Measurements from ENCODE around the gene TTC7B.

Gene TTC7B

DNA sequence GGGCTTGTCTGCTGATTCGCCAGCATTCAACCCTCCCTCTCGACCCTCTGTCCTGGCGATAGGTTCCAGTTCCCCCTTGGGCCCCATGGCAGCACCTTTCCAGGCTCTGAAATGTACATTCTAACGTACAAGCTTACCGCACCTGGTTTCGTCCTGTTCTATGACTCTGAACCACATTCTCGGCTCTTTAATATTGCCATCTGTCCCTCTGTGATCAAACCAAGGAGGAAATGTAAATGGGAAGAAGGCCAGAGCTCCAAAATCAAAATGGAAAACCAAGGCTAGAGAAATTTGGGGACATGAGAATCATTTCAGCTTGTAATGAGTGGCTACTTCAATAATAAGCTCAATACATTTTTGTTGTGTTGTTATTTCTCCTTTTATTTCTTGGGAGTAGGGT is 117.2 kb downstream of the TTC7B start:
- DNase-seq, result no peak

DNA sequence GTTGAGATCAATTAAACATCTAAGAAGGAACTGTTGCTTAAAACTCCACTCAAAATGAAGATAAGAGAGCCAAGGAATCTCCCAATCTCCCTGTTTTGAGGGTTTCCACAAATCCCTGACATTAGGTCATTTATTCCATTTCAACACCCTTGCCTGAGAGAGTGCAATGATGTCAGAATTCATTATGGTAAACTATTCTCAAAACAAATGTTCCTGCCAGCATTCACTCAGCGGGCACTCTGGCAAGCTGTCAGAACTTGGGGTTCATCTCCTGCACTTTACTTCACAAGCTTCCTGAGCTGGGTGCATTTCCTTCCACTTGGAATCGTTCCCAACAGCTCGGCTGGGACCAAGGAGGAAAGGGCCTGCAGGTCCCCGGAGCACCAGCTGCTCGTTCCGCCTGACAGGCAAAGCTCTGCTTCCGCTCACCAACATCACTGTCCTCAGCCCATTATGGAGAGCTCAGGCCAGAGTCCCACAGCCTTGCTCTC is 117.8 kb downstream of the TTC7B start:
- DNase-seq, result no peak

DNA sequence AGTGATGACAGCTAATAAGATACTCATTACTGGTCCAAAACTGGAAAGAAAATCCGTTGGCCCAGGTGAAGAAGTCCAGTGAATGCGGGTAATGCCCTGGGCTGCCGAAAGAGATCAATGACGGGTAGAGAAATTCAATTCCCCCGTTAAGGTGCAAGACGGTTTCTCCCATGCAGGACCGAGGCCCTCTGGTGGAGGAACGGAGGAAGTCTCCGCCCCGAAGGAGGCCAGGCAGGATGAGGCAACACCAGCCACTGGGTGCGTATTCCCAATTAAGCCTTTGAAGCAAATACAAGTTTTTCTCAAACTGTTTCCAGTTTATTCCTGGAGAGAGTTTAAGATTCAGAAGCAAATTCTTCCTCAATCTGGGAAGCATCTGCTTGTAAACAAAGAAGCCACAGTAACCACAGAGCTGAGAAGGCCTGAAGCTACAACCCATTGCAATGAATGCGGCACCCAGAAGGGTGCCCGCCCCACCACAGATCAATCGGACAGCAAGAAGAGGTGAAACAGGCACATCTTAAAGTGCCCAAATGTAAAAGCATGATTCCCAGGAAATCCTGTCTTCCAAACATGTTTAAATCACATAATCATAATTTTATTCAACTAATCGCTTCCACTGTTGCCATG is 118.5 kb downstream of the TTC7B start:
- DNase-seq, result peak; percentile 49 to 64 (median 60)

DNA sequence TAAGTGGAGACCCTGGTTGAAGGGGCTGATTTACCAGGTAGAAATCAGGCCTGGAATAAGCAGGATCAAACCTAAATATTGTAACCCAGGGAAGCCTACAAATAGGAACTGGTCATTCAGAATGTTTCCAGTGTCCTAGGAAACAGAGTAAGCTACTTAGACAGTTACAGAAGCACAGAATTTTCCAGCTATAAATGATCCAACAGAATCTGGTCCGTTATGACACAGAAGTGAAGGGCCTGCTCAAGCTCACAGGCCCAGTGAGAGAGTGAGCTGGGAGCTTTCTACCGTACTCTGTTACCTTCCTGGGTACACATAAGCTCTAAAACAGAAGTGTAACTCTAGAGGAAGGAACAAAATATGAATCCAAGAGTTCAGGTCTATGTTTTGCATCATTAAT is 119.1 kb downstream of the TTC7B start:
- DNase-seq, result no peak

DNA sequence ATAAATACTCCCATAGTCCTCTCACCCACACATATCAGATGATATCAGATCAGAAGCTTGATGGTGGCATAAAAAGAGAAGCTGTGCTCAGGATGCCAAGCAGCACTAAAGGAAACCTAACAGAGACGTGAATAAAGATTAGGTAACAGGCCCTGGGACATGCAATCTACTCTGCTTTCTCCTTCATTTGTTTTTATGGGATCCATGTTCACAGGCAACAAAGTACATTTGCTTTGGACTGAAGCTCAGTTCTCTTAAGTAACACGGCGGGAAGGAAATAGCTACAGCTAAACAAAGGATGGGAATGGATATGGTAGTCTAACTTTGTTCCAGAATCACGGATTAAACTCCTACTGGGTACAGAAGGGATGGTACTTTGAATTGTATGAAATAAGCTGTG is 119.5 kb downstream of the TTC7B start:
- no peak for DNase-seq

DNA sequence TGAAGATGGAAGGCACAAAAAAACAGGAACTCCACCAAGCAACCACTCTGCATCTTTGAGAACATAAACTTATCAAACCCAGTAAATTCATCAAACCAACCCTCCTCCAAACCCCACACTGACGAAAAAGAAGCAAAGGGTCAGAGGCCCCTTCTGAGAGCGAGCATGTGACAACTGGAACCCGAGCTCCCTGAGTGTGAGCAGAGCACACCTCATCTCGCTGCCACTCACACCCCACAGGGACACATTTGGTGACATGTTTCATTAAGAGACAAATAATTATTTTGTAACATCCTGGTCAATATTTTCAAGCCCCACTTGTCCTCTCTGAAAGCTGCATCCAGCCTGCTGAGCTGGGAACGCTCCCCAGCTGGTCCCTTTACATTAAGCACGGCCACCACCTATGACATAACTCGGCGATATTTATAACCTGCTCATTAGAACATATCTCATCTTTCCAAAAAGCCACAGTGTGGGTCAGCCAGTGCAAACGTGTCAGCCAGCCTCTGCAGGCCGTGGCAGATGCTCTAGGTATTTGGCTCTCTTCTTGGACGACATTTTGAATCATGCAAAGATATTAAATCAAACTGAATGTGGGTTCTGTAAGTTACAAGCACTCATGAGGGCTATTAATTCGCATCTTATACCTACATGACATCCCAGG is 120.1 kb downstream of the TTC7B start:
- no peak for DNase-seq

DNA sequence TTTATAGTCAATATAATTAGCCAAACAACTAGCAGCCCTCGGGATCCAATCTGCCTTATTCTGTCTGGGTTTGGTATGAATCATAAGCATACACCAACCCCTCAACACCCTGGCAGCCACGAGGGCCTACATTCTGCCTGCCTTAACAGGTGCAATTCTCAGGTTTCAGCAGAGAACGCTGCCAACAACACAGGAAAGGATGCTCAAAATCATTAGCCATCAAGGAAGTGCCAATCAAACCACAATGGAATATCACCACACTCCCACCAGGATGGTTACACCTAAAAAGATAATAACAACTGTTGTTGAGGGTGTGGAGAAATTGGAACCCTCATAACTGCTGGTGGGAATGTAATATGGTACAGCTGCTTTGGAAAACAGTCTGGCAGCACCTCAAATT is 122.8 kb downstream of the TTC7B start:
- DNase-seq, result no peak

DNA sequence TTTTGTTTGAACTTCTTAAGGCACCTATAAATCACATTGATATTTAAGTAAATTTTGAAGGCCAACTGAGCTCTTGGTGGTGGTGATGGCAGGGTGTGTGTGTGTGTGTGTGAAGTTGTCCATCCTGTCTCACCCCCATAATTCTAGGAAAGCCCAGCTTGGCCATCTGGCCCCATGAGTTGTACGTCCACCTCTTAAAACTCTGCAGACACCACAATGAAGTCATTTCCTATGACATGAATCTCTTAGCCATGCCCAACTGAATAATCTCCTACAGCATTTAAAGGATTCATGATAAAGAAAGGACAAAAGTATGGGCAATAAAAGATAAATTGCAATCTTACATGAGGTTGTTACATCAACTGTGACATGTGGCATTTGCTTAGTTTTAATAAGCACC is 123.4 kb downstream of the TTC7B start:
- no peak for DNase-seq

DNA sequence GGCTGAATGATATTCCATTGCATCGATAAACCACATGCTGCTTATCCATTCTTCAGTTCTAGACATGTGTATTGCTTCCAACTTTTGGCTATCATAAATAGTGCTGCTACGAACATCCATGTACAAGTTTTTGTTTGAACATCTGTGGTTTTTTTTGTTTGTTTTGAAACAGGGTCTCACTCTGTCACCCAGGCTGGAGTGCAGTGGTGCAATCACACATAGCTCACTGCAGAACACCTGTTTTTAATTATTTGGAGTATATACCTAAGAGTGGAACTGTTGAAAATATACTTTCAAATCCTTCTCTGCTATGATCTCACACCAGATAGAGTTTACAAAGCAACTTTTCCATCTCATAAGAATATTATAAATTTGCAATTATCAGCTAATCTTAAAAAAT is 124.2 kb downstream of the TTC7B start:
- no peak for DNase-seq

DNA sequence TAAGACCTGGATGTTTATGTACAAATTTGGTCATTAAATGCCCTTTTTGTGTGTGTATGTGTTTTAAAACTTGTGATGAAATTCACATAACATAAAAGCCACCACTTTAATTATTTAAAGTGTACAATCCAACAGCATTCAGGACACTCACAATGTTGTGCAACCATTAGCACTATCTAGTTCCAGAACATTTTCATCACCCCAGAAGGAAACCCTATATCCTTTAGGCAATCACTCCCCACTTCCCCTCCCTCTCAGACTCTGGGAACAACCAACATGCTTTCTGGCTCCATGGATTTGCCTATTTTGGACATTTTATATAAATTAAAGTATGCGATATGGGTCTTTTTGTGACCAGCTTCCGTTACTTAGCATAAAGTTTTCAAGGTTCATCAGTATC is 124.6 kb downstream of the TTC7B start:
- no peak for DNase-seq

DNA sequence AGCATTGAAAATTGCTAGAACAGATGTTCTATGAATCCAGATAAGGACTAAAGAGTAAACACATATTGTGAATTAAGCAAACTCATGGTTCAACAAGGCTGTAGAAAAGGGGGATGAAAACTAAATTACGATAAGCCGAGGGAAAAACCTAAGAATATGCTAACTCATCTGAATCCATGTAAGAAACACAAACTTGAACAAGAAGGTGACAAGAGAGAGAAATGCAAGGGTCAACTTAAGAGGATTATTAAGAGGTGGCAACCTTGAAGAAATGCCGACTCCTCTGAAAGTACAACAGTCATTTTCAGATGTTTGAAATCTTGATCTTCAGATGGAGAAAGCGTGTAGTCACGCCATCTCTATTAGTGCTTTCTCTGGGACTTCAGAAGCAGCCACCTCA is 128.6 kb downstream of the TTC7B start:
- DNase-seq, result no peak

DNA sequence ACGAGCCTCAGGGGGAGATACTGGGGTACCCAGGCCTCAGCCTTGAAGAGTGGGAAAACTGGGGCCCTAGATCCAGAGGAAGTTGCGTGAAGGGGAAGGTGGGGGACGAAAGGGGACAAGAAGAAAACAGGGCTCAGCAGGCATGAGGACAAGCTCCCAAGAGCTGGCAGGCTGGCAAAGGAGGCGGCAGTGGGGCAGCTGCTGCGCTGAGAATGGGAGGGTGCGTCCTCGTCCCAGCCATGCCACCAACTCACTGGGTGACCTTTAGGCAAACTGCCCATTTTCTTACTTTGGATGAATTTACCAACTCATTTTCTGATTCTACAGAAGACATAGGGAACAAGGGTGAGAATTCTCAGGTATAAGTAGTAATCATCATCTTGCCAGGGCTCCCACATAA is 133.6 kb downstream of the TTC7B start:
- DNase-seq, result no peak

DNA sequence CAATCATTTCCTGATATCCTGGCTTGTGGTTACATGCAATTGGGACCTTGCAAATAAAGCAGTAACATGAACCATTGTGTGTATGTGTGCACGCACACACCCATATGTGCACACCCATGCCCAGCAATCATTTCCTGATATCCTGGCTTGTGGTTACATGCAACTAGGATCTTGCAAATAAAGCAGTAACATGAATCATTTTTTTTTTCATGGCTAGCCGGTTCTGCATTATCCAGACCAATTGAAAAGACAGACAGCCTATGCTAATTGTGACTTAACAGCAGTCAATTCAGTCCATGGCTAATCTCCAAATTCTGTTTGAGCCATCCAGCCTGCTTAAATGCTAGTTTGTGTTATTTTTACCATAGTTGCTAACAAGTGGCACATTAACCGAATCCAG is 134.3 kb downstream of the TTC7B start:
- DNase-seq, result no peak

DNA sequence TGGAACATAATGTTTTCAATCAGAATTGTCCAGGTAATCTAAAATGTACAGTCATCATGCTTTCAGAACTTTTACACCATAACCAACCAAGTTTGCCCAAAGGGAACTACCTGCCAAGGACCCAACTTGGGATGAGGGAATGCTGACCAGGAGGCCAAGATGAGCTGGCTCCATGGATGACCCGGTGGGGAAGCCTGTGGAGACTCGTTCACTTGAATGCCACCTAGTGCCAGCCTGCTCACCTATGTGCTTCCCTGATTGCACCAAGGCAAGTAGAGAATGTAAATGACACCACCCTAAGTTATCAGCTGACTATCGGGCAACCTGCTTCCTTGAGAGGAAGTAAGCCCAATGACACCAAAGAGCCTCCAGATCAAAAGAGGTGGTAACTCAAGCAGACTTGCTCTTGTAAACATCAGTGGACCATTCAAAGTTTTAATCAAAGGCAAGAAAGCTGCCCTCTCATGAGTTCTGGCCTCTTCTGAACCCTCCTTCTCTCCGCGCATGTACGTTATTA is 137.3 kb downstream of the TTC7B start:
- DNase-seq, result no peak

DNA sequence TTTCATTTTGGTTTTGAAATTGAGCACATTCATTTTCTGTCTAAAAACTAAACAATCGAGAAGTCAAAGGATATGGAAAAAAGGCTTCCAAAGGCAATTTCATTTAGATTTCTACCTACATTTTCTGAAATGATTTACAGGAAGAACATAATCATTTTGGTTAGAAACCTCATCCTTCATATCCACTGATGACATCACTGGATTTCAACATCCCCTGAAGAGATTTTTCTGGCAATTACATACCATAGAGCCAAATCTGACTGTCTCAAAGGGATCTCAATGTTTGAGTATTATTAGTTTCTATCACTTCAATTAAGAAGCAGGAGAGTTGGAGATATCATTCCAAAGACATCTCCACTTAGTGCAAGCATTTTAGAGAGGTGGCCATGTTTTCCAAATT is 137.8 kb downstream of the TTC7B start:
- DNase-seq, result no peak

DNA sequence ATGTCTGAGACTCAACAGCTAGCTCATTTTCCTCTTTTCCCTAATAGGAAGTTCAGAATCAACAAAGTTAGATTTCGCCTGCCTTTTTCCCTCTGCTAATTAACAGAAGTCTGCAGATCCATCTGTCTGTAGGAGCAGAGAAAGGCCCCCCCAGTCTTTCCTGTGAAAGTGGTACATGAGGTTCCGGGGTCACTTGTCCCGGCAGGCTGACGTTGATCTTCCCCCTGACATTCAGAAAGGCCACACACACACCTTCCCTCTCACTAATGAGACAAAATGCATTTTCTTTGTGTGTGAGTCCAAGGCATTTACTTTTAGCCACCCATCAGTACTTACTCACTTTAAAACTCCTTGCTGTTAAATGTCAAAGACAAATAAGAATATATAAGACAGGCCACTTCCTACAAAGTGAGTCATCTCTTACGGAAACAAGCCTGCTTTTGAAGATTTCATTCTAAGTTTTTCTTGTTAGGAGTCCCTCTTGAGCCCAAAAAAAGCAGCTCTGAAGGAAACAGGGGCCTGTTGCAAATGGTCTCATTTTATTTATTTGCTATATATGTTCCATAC is 138.7 kb downstream of the TTC7B start:
- no peak for DNase-seq

DNA sequence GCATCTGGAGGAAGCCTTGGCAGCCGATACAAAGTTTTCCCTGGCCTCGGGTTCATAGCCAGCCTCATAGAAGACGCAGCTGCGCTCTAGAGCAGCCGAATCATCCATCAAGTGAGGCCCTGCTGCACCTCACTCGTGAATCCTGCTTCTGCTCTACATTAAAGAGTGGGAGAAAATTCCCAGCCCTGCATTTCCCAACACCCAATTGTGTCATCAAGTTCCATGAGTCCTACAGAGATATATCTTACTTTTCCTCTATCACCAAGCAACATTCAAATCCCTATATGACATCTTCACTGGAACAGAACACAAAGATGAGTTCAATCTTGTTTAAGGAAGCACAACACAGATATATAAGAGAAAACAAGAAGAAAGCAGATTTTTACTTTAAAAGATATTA is 139.3 kb downstream of the TTC7B start:
- DNase-seq, result no peak

DNA sequence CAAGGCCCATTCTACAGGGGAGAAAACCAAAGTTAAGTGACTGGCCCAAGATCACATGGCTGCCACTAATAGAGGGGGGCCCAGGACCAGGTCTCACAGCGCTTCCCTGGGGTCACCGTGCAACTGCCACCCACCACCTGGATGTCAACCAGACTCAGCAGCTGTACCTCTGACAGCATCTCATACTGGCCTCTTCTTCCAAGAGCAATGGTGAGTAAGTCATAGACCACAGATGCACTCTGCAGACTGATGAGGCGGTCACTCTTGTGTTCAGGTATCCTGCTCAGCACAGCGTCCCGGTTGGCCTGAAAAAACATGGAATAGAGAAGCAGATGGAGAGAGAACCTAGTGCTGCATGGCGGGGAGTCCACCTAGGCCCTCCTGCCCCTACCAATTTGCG is 139.9 kb downstream of the TTC7B start:
- DNase-seq, result no peak

DNA sequence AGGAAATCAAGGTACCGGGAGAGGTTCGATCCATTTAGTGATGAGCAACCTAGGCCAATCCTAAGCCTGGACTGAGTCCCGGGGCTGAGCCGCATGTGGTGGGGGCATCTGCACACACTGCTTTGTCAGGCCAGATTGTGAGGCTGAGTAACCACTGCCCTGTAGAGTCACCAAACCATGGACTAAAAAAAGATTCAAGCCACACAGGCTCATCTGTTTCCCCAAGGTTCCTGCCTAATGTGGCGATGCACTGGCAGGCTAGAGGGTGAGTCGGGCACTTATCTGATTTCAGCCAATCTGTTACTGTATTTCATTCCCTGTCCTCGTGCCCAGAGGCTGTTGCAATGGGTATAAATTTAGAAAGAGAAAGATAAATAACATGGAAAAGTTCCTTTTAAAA is 140.8 kb downstream of the TTC7B start:
- no peak for DNase-seq

DNA sequence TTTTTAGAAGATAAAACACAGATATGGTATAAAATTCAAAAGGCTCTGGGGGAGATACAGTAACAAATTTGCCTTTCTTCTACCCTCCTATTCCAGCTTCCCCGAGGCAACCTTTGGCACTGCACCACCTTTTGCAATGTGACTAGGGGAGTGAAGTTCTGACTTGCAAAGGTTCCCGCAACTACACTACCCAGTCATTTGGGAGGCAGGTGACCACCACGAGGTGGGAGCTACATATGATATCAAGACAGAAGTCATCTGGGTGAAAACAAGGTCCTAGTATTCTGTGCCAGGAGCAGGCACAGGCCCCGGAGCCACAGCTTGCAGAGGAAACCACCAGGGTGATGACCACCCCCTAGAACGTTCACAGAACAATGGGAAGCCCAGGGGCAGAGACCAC is 141.5 kb downstream of the TTC7B start:
- DNase-seq, result no peak

DNA sequence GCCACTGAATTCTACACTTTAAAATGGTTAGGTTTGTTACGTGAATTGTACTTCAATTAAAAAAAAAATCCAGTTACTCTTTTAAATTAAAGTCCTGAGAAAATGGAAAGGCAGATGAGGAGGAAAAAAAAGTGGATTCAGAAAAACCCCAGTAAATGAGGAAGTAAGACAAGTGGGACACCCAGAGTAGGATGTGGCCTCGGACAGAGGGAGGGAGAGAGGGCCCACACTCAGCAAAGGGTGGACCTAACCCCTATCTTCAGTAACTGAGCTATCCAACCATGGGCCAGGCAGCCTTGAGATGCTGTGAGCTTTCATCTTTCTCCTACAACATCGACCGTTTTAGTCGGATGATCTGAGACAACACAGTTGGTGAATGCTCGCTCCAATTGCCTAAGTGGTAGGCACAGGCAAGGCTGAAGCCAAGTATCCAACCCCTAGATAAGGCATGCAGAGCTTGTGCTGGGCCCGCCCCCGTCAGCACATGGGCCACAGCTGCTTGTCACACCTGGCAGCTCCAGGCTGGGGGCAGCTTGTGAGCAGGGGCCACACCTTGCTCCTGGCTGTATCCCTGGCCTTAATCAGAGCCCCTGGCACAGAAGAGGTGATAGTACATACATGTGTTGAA is 142.1 kb downstream of the TTC7B start:
- no peak for DNase-seq

DNA sequence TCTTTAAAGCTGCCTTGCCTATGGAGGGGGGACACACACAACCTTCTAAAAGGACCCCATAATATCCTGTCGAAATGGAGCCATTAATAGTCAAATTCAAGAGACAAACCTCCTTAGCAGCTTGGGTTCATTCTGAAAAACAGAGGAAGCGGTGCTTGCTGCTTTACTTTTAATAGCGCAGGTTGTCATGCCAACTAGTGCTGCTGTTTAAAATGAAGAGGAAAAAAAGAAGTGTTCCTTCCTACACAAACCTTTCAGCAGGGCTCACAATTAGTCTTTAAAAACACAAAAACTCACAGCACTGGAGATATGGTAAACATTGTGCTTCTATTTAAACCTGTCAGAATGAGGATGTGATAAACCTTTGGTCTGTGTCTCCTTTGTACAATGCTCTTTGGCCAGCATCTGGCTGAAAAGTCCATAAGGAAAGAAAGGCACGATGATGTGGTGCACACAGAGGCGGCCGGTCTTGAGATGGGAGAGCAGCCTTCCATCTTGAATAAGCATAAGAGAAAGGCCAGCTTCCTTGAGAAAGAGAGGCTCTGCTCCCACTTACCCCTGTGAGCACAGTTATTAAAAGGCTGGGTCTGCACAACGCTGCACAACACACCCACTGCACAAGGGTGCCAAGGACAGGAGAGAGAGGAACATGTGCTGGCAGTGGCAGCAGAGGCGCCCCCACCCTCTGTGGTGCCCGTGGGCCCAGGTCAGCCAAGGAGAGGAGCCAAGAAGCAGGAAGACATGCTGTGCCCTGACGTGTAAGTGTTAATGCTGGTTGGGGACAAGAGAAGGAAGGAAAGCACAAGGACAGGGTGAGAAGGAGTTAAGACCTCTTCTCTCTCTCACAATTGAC is 144.6 kb downstream of the TTC7B start:
- no peak for DNase-seq

DNA sequence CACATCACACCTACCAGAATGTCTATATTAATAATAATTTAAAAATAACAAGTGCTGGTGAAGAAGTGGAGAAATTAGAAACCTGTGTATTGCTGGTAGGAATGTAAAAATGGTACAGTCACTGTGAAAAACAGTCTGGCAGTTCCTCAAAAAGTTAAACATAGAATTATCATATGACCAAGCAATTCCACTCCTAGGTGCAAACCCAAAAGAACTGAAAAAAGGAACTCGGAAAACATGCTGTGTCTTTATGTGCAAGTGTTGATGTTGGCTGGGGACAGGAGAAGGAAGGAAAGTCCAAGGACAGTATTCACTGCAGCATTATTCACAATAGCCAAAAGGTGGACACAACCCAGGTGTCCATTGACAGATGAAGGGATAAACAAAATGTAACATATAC is 146.5 kb downstream of the TTC7B start:
- DNase-seq, result no peak

Data from activated CD4-positive, CD25-positive, alpha-beta regulatory T cell (primary cell).